WERI-Rb-1 (cell line): ENCODE results near the gene UGGT2.

Experiments
- DNase-seq: peaks from one replicate; pipeline ENCODE4 v3.0.0-alpha.2; 2020
- H3K27ac ChIP-seq: fragments of 250-450 bp; sonication (Bioruptor Pico); 2 replicates; pipeline ENCODE4 v1.5.1; 2020; ENCODE audit warnings: mild to moderate bottlenecking, moderate library complexity
- H3K27me3 ChIP-seq: fragments of 250-450 bp; sonication (Bioruptor Pico); 2 replicates; pipeline ENCODE4 v1.5.1; 2021; ENCODE audit warnings: mild to moderate bottlenecking, low read depth, moderate library complexity; ENCODE audit not compliant: insufficient read depth, severe bottlenecking
- H3K36me3 ChIP-seq: fragments of 250-450 bp; sonication (Bioruptor Pico); 2 replicates; pipeline ENCODE4 v1.5.1; 2020; ENCODE audit warnings: mild to moderate bottlenecking, moderate library complexity
- H3K4me3 ChIP-seq: 2 replicates; pipeline ENCODE4 v1.5.1; 2011; ENCODE audit warnings: low read depth, mild to moderate bottlenecking, control low read depth, low read length
- H3K9me3 ChIP-seq: fragments of 250-450 bp; sonication (Bioruptor Pico); 2 replicates; pipeline ENCODE4 v1.5.1; 2021; ENCODE audit warnings: mild to moderate bottlenecking, moderate library complexity; ENCODE audit not compliant: severe bottlenecking
- CTCF ChIP-seq: IDR thresholded peaks from 2 replicates; pipeline ENCODE4 v1.5.1; 2011; ENCODE audit warnings: low read depth, mild to moderate bottlenecking, control low read depth, inconsistent platforms, low read length

Gene UGGT2, protein sequence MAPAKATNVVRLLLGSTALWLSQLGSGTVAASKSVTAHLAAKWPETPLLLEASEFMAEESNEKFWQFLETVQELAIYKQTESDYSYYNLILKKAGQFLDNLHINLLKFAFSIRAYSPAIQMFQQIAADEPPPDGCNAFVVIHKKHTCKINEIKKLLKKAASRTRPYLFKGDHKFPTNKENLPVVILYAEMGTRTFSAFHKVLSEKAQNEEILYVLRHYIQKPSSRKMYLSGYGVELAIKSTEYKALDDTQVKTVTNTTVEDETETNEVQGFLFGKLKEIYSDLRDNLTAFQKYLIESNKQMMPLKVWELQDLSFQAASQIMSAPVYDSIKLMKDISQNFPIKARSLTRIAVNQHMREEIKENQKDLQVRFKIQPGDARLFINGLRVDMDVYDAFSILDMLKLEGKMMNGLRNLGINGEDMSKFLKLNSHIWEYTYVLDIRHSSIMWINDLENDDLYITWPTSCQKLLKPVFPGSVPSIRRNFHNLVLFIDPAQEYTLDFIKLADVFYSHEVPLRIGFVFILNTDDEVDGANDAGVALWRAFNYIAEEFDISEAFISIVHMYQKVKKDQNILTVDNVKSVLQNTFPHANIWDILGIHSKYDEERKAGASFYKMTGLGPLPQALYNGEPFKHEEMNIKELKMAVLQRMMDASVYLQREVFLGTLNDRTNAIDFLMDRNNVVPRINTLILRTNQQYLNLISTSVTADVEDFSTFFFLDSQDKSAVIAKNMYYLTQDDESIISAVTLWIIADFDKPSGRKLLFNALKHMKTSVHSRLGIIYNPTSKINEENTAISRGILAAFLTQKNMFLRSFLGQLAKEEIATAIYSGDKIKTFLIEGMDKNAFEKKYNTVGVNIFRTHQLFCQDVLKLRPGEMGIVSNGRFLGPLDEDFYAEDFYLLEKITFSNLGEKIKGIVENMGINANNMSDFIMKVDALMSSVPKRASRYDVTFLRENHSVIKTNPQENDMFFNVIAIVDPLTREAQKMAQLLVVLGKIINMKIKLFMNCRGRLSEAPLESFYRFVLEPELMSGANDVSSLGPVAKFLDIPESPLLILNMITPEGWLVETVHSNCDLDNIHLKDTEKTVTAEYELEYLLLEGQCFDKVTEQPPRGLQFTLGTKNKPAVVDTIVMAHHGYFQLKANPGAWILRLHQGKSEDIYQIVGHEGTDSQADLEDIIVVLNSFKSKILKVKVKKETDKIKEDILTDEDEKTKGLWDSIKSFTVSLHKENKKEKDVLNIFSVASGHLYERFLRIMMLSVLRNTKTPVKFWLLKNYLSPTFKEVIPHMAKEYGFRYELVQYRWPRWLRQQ (N-terminal part only)

GRCh38 chr13:96053003-96053703 lies at the start of gene UGGT2:
Gene UGGT2, minus strand, starts transcription at chr13:96053401. Its CDS starts 89 bp downstream, at chr13:96053312.
- peaks cover 5% of the 10 kb centered on the region; the same call in 1 of the 2 replicates for H3K36me3 ChIP-seq
- H3K27me3 ChIP-seq: peaks cover 2% of the 10 kb centered on the region
- peak within 1 kb of the TSS; percentile 93 for H3K4me3 ChIP-seq
- no peak; the same call in 1 of the 2 replicates for TF ChIP-seq CTCF
- peak within 1 kb of the TSS; percentile 69 for H3K27ac ChIP-seq
- peak; percentile 99 for DNase-seq
- H3K9me3 ChIP-seq: no peaks in the 10 kb centered on the region

- Histone ChIP-seq H3K27me3 (peaks cover 50% of the 10 kb centered on the region), H3K4me3 (no peak overlapping the region), H3K9me3 (no peaks in the 10 kb centered on the region), H3K27ac (no peak overlapping the region), H3K36me3 (no peaks in the 10 kb centered on the region)
- no peak for DNase-seq
- TF ChIP-seq CTCF: no peak
Observed at GRCh38 chr13:96100457-96101220, 47.4 kb upstream of the UGGT2 start.

DNA sequence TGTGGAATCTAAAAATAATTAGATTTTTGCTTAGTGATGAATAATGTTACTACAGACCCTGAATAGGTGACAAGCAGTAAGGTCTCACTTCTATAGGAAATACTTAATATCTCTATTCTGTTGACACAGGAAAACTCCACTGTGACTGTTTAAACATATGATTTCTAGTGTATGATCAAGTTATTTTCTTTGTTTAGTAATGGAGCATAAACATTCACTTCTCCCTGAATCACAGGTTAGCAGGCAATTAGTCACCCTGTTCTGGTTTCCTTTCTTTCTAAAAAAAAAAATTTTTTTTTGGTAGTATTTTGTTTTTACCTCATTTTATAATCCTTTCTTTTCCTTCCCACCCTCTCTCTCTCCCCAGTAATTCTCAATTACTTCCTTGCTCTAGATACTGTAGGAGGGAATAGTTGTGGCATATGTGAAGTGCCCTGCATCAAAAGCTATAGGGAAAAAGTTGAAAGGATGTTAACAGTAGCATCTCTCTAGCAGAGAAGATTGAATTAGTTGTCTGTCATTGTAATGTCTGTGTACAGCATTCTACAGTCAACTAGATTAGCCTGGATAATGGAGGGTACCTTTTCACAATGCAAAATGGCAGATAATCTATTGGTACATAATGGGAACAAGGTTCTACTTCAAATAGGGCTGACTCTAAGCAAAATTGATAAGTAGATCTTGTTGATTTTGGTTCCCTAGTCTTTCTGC lies 40.2 kb upstream of the UGGT2 start:
- Histone ChIP-seq H3K27me3 (peaks cover 79% of the 10 kb centered on the region), H3K27ac (no peak overlapping the region), H3K36me3 (no peaks in the 10 kb centered on the region), H3K9me3 (no peaks in the 10 kb centered on the region), H3K4me3 (no peak overlapping the region)
- no peak for TF ChIP-seq CTCF
- DNase-seq: no peak

DNA sequence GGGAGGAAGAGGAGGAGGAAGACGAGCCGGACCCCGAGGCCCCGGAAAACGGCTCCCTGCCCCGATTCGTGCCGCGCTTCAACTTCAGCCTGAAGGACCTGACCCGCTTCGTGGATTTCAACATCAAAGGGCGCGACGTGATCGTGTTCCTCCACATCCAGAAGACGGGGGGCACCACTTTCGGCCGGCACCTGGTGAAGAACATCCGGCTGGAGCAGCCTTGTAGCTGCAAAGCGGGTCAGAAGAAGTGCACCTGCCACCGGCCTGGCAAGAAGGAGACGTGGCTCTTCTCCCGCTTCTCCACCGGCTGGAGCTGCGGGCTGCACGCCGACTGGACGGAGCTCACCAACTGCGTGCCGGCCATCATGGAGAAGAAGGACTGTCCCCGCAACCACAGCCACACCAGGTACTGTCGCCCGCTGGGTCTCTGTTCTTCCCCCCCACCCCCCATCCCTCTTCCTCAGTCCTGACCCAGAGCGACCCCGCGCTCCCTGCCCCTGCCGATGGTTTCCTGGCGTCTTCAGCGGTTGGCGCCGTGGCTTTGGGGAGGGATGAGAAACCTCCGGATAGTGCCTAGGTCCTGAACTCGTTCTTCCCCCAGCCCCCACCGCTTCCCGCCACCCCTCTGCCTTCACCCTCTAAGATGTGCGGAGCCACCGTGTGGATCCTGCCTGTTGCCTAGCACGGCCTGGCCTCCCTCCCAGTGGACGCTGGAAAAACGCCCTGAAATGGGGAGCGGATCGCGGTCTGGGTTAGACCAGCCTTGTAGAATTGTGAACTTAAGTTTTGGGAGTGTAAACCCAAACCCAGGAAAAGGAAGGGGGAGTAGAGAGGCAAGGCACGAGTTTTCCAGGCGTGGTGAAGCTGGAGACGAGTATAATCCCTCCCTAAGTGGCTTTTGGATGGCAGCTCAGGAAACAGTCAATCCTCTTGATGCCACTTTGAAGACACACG lies 38.2 kb upstream of the UGGT2 start:
- H3K27me3 ChIP-seq: peaks cover 91% of the 10 kb centered on the region

More for the DNA sequence above, 38.2 kb upstream of the UGGT2 start:
- H3K9me3 ChIP-seq: no peaks in the 10 kb centered on the region
- H3K27ac ChIP-seq: no peak overlapping the region
- H3K4me3 ChIP-seq: peak overlapping the region; percentile 35
- no peaks in the 10 kb centered on the region for H3K36me3 ChIP-seq
- no peak for TF ChIP-seq CTCF
- DNase-seq: peak; percentile 49
